ENCODE measurements around the gene SLC5A2.

The SLC5A2 gene

DNA sequence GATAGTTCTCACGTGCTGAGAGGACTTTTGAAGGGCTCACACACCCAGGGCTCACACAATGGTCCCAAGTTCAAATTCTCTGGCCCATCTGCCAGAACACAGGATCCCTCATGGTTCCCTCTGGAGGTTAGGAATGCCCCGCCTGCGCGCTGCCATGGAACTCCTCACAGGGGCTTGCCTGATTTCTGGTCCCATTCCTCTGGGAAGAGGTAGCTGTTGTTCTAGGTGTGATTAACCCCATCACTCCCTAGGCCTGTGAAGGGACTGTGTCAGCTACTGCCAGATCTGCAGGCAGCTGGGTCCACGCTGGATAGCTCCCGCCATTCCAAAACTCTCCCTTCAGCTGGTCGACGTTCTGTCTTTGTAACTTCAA, 25.9 kb upstream of the SLC5A2 start:
- H3K4me1 ChIP-seq (ENCODE audit: control insufficient read depth, low read length), result peaks cover 32% of the 10 kb centered on the region
- no peak overlapping the region for H3K27ac ChIP-seq (ENCODE audit: low read depth, low read length)

DNA sequence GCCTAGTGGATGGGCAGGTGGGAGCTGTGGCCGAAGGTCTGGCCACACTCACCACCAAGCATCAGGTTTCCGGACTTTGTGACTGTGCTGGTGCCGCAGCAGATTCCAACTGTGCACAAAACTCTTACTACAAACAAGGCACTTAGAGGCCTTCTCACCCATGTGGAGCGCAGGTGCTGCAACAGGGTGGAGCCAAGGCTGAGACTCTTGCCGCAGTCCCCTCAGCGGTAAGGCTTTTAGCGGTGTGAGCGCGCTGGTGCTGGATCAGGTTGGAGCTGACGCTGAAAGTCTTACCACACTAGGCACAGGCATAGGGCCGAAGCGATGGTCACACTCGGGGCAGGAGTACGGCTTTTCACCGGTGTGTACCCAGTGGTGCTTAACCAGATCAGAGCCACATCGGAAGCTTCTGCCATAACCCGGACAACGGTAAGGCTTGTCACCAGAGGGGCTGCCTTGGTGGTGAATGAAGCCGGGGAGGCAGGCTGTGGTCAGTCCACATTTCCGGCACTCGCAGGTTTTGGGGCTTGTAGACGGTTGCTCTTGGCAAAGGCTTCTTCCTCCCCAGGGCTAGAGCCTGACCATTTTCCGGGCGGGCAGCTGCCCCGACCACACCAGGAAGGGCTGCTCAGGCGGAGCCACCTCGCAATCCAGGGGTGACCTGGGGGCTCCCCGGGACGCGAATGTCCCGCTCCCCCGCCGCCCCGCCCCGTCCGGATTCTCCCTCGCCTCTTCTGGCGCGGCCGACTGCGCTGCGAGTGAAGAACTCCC, 24.7 kb upstream of the SLC5A2 start:
- Histone ChIP-seq H3K27me3 (ENCODE audit: control insufficient read depth, low read length) (no peaks in the 10 kb centered on the region; the same call in 1 of the 2 replicates), H3K9me2 (replicated peaks; ENCODE audit: control insufficient read depth, low read length) (no peaks in the 10 kb centered on the region), H3K9me3 (ENCODE audit: control insufficient read depth, insufficient read depth, low read length) (no peaks in the 10 kb centered on the region), H3K36me3 (ENCODE audit: control insufficient read depth, low read length) (peaks cover 20% of the 10 kb centered on the region), H3K4me1 (ENCODE audit: control insufficient read depth, low read length) (peaks cover 32% of the 10 kb centered on the region), H3K4me2 (ENCODE audit: low read length) (peak overlapping the region; percentile 91), H3K27ac (ENCODE audit: low read depth, low read length) (peak overlapping the region; percentile 81), H3F3A (ENCODE audit: control insufficient read depth, insufficient read depth) (no peaks in the 10 kb centered on the region), H4K20me1 (ENCODE audit: control insufficient read depth, insufficient read depth, low read depth, low read length) (peaks cover 30% of the 10 kb centered on the region), H3K4me3 (ENCODE audit: low read length) (peak overlapping the region; percentile 89), H3K79me2 (ENCODE audit: control insufficient read depth, low read length) (peaks cover 42% of the 10 kb centered on the region)
- TF ChIP-seq EZH2phosphoT487 (IDR thresholded peaks at IDR 0.05; ENCODE audit: borderline replicate concordance, low read length), result no peak
- TF ChIP-seq, protein P1, sequence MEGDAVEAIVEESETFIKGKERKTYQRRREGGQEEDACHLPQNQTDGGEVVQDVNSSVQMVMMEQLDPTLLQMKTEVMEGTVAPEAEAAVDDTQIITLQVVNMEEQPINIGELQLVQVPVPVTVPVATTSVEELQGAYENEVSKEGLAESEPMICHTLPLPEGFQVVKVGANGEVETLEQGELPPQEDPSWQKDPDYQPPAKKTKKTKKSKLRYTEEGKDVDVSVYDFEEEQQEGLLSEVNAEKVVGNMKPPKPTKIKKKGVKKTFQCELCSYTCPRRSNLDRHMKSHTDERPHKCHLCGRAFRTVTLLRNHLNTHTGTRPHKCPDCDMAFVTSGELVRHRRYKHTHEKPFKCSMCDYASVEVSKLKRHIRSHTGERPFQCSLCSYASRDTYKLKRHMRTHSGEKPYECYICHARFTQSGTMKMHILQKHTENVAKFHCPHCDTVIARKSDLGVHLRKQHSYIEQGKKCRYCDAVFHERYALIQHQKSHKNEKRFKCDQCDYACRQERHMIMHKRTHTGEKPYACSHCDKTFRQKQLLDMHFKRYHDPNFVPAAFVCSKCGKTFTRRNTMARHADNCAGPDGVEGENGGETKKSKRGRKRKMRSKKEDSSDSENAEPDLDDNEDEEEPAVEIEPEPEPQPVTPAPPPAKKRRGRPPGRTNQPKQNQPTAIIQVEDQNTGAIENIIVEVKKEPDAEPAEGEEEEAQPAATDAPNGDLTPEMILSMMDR (IDR thresholded peaks at IDR 0.05; ENCODE audit: low read depth, low read length, poor library complexity, severe bottlenecking), result no peak

More for the DNA sequence above, 25.9 kb upstream of the SLC5A2 start:
- Histone ChIP-seq H3F3A (ENCODE audit: control insufficient read depth, insufficient read depth) (peaks cover 3% of the 10 kb centered on the region; the same call in 1 of the 2 replicates), H3K9me2 (replicated peaks; ENCODE audit: control insufficient read depth, low read length) (no peaks in the 10 kb centered on the region), H3K9me3 (ENCODE audit: control insufficient read depth, insufficient read depth, low read length) (no peaks in the 10 kb centered on the region), H3K27me3 (ENCODE audit: control insufficient read depth, low read length) (no peaks in the 10 kb centered on the region; the same call in 1 of the 2 replicates), H4K20me1 (ENCODE audit: control insufficient read depth, insufficient read depth, low read depth, low read length) (peaks cover 30% of the 10 kb centered on the region), H3K79me2 (ENCODE audit: control insufficient read depth, low read length) (peaks cover 42% of the 10 kb centered on the region), H3K36me3 (ENCODE audit: control insufficient read depth, low read length) (peaks cover 20% of the 10 kb centered on the region), H3K4me2 (ENCODE audit: low read length) (peak overlapping the region; percentile 91), H3K4me3 (ENCODE audit: low read length) (peak overlapping the region; percentile 89; the same call in 1 of the 2 replicates)
- no peak for TF ChIP-seq EZH2phosphoT487 (IDR thresholded peaks at IDR 0.05; ENCODE audit: borderline replicate concordance, low read length)
- TF ChIP-seq, protein P1 (IDR thresholded peaks at IDR 0.05; ENCODE audit: low read depth, low read length, poor library complexity, severe bottlenecking), result no peak

DNA sequence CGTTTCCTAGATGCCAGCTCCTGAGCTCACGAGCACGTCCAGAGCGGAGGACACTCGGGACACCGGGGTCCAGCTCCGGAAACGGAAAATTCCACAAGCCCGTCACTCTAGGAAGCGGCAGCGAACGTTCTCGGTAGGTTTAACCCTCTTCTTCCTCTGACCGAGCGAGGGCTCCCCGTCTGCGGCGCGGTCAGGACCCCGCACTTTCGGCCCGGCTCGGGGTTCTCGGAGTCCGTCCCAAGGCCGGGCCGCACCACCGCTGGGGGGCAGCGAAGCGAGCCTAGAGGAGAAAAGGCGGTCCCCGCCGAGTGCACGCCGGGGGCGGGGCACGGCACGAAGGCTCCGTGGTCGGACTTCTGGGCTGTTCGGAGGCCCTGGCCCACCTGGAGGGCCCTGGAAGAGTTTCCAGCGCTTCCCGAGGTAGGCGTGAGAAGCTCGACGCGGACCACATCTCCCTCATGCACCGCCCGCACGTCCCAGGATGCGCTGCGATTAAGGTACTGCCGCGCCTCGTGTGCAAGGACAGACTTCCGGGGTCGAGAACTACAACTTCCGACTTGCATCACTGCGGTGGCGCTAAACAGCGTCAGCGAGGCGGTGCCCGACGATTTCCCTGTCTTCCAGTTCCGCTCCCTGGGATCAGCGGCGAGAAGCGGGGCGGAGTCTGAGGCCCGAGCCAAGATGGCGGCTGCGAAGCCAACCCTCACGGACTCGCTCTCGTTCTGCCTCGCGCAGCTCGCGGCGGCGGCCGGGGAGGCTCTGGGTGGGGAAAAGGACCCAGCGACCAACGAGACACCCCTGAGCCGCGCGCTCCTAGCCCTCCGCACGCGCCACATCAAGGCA, 23.9 kb upstream of the SLC5A2 start, which contains the start of gene ARMC5:
Gene ARMC5, plus strand, starts transcription at position 658 of the 843 bp plus-strand sequence. Its CDS starts 24 bp downstream, at position 682.
- Histone ChIP-seq H3F3A (ENCODE audit: control insufficient read depth, insufficient read depth) (no peaks in the 10 kb centered on the region), H3K27ac (ENCODE audit: low read depth, low read length) (peak within 1 kb of the TSS; percentile 81), H3K36me3 (ENCODE audit: control insufficient read depth, low read length) (peaks cover 20% of the 10 kb centered on the region), H3K4me3 (ENCODE audit: low read length) (peak within 1 kb of the TSS; percentile 89), H3K79me2 (ENCODE audit: control insufficient read depth, low read length) (peaks cover 42% of the 10 kb centered on the region), H3K27me3 (ENCODE audit: control insufficient read depth, low read length) (no peaks in the 10 kb centered on the region; the same call in 1 of the 2 replicates), H3K4me2 (ENCODE audit: low read length) (peak within 1 kb of the TSS; percentile 95), H4K20me1 (ENCODE audit: control insufficient read depth, insufficient read depth, low read depth, low read length) (peaks cover 28% of the 10 kb centered on the region), H3K9me2 (replicated peaks; ENCODE audit: control insufficient read depth, low read length) (no peaks in the 10 kb centered on the region), H3K4me1 (ENCODE audit: control insufficient read depth, low read length) (peaks cover 32% of the 10 kb centered on the region), H3K9me3 (ENCODE audit: control insufficient read depth, insufficient read depth, low read length) (no peaks in the 10 kb centered on the region)
- TF ChIP-seq EZH2phosphoT487 (IDR thresholded peaks at IDR 0.05; ENCODE audit: borderline replicate concordance, low read length), result no peak
- TF ChIP-seq, protein P1 (IDR thresholded peaks at IDR 0.05; ENCODE audit: low read depth, low read length, poor library complexity, severe bottlenecking), result peak; percentile 74
